ENCODE data around the gene LLGL2. TPM values are rescaled to one million over a fixed set of nuclear protein-coding genes. Genes with fewer than 3 reads are reported as not detected.

LLGL2 gene
- total and polyA plus RNA-seq, 5 experiments from 2014 or later: 13.4 to 30.6 (median 21.8) TPM

GRCh38 chr17:75531721-75532072, 6.2 kb downstream of the LLGL2 start:
- H3K27me3 Mint-ChIP-seq: no peaks in the 10 kb centered on the region
- no peak for DNase-seq
- peaks cover 0 to 13% (median 2%) of the 10 kb centered on the region in 3 donors for H3K36me3 Mint-ChIP-seq
- H3K4me1 Mint-ChIP-seq: peaks cover 7 to 36% (median 21%) of the 10 kb centered on the region in 4 donors
- H3K4me3 Mint-ChIP-seq: no peak overlapping the region
- H3K27ac Mint-ChIP-seq: no peak overlapping the region
- no peaks in the 10 kb centered on the region for H3K9me3 Mint-ChIP-seq
- POLR2A ChIA-PET: no interaction called here
- ATAC-seq: no peak

GRCh38 chr17:75535119-75535537, 9.6 kb downstream of the LLGL2 start:
- Mint-ChIP-seq H3K4me1 (peaks cover 7 to 28% (median 18%) of the 10 kb centered on the region in 4 donors), H3K27ac (peak overlapping the region; percentile 49 to 95 (median 91)), H3K4me3 (peak overlapping the region; percentile 34 to 81 (median 75)), H3K27me3 (no peaks in the 10 kb centered on the region), H3K36me3 (peaks cover 0 to 12% (median 2%) of the 10 kb centered on the region in 3 donors), H3K9me3 (no peaks in the 10 kb centered on the region)
- DNase-seq (peak in 8 of 10 donors; percentile 15 to 70 (median 48)), ATAC-seq (peak; percentile 94 to 95)
- POLR2A ChIA-PET: interaction anchor here (1.2 to 2.4 kb wide), 4 partner anchors 10 to 53 kb away, joined by 4 to 18 read pairs (median 6); partner anchors contain the start of genes LLGL2 and TSEN54

DNA sequence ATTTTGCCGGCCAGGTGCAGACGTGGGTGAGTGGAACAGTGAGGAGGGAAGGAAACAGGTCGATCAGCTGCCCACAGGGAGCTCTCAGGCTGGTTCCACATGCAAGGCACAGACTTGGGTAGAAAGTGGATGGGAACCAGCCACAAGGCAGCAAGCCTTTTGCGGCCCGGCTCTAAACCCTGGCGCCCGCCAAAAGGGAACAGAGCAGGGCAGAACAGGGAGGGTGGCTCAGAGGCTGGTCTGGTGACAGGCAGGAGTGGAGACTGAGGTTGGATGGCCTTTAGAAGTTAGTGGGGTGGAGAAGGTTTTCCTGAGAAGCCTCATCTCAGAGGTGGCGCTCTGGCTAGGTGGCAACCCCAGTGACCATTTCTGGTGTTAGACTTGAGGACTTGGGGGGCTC, 10.4 kb downstream of the LLGL2 start:
- no peaks in the 10 kb centered on the region for H3K27me3 Mint-ChIP-seq
- peak overlapping the region in 4 of 10 donors; percentile 45 to 66 (median 48) for H3K4me3 Mint-ChIP-seq
- H3K4me1 Mint-ChIP-seq: peaks cover 9 to 30% (median 18%) of the 10 kb centered on the region in 4 donors
- DNase-seq (no peak), ATAC-seq (no peak)
- no peaks in the 10 kb centered on the region for H3K9me3 Mint-ChIP-seq
- H3K36me3 Mint-ChIP-seq: peaks cover 0 to 12% (median 2%) of the 10 kb centered on the region in 3 donors
- POLR2A ChIA-PET: interaction anchor here (0.7 to 2.4 kb wide), 4 partner anchors 19 to 53 kb away, joined by 3 to 18 read pairs (median 6); partner anchors contain the start of gene TSEN54
- peak overlapping the region in 8 of 10 donors; percentile 29 to 95 (median 86) for H3K27ac Mint-ChIP-seq

- Mint-ChIP-seq H3K9me3 (no peaks in the 10 kb centered on the region), H3K4me3 (peak overlapping the region in 2 of 10 donors; percentile 14 to 39), H3K27ac (peak overlapping the region in 4 of 10 donors; percentile 3 to 85 (median 24)), H3K36me3 (peaks cover 0 to 12% (median 2%) of the 10 kb centered on the region in 3 donors), H3K4me1 (peaks cover 9 to 30% (median 18%) of the 10 kb centered on the region in 4 donors), H3K27me3 (no peaks in the 10 kb centered on the region)
- POLR2A ChIA-PET: no interaction called here
- ATAC-seq (no peak), DNase-seq (no peak)
Measured at GRCh38 chr17:75536366-75536765, 10.9 kb downstream of the LLGL2 start.

- no peak for DNase-seq
- H3K4me1 Mint-ChIP-seq: peaks cover 9 to 12% (median 9%) of the 10 kb centered on the region in 4 donors
- H3K4me3 Mint-ChIP-seq: no peak overlapping the region
- peak overlapping the region in 2 of 10 donors; percentile 71 to 75 for H3K27ac Mint-ChIP-seq
- POLR2A ChIA-PET: interaction anchor here (0.7 kb wide), 1 partner anchor 173 kb away, joined by 5 read pairs; no protein-coding TSS in a partner anchor
- H3K27me3 Mint-ChIP-seq: no peaks in the 10 kb centered on the region
- no peaks in the 10 kb centered on the region for H3K9me3 Mint-ChIP-seq
- peaks cover 0 to under 1% (median 0%) of the 10 kb centered on the region in 3 donors for H3K36me3 Mint-ChIP-seq
- no peak for ATAC-seq
Measured at GRCh38 chr17:75539967-75540729, 14.7 kb downstream of the LLGL2 start.

GRCh38 chr17:75540923-75541503, 15.5 kb downstream of the LLGL2 start:
- H3K27ac Mint-ChIP-seq: peak overlapping the region in 2 of 10 donors; percentile 71 to 75
- POLR2A ChIA-PET: no interaction called here
- no peak for ATAC-seq
- H3K36me3 Mint-ChIP-seq: peaks cover 0 to 2% (median 0%) of the 10 kb centered on the region in 3 donors
- DNase-seq: no peak
- no peak overlapping the region for H3K4me3 Mint-ChIP-seq
- no peaks in the 10 kb centered on the region for H3K9me3 Mint-ChIP-seq
- H3K27me3 Mint-ChIP-seq: no peaks in the 10 kb centered on the region
- H3K4me1 Mint-ChIP-seq: peaks cover under 1 to 6% (median 2%) of the 10 kb centered on the region in 4 donors

DNA sequence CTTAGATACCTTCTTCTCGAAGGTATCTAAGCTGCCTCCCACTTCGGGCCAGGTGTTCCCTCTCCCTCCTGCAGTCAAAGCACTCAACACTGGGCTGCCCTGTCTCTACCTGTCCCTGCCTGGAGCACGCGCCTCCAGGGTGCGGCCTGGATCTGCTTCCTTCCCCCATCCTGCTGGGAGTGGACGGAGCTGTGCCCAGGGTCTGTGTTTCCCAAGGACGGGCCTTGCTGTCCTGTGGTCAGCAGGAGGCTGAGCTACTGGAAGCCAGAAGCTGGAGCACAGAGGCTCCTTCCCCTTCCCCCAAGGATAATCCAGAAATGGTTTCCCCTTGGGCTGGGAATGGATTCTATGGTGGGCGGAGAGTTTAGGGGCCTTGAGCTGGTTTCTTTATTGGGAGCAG, 16.7 kb downstream of the LLGL2 start:
- H3K4me1 Mint-ChIP-seq: peaks cover 0 to 6% (median 1%) of the 10 kb centered on the region in 4 donors
- DNase-seq (no peak), ATAC-seq (no peak)
- H3K36me3 Mint-ChIP-seq: peaks cover 0 to 2% (median 0%) of the 10 kb centered on the region in 3 donors
- H3K4me3 Mint-ChIP-seq: no peak overlapping the region
- POLR2A ChIA-PET: interaction anchor here (0.9 kb wide), 1 partner anchor 46 kb away, joined by 3 read pairs; no protein-coding TSS in a partner anchor
- H3K27ac Mint-ChIP-seq: no peak overlapping the region
- H3K27me3 Mint-ChIP-seq: no peaks in the 10 kb centered on the region
- H3K9me3 Mint-ChIP-seq: no peaks in the 10 kb centered on the region

DNA sequence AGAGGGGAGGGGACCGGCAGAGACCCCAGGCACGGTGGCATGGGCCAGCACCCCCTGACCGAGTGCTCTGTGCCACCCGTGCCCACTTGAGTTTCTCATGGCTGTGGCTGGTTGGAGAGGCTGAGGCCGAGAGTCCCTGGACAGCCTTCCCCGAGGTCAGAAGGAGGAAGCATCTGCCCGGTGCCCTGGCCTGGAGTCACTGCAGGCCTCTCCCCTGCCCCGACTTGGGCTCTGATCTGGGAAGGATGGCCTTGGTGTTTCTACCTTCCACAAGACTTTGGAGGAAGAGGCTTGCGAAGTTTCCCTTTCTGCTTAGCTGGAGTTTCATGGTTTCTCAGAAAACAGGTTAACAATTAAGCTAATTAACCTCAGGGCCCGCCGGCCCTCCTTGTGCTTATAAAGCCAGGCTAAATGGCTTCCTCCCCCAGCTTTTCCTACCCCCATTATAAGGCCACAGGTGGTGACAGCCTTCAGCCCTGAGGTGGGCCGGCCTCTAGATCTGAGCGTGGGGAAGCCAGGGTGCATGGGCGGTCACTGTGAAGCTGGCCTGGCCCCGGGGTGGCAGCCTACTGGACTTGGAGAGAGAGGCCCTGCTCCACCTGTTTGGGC, 17.3 kb downstream of the LLGL2 start:
- peaks cover 0 to 5% (median 0%) of the 10 kb centered on the region in 3 donors for H3K36me3 Mint-ChIP-seq

GRCh38 chr17:75544250-75544649, 18.8 kb downstream of the LLGL2 start:
- H3K27ac Mint-ChIP-seq: peak overlapping the region in 1 of 10 donors; percentile 46
- H3K36me3 Mint-ChIP-seq: peaks cover 0 to 5% (median 0%) of the 10 kb centered on the region in 3 donors
- DNase-seq: no peak
- POLR2A ChIA-PET: no interaction called here
- peaks cover 0 to 6% (median 3%) of the 10 kb centered on the region in 4 donors for H3K4me1 Mint-ChIP-seq
- no peaks in the 10 kb centered on the region for H3K9me3 Mint-ChIP-seq
- no peak for ATAC-seq
- no peak overlapping the region for H3K4me3 Mint-ChIP-seq
- H3K27me3 Mint-ChIP-seq: no peaks in the 10 kb centered on the region

More for the DNA sequence above, 17.3 kb downstream of the LLGL2 start:
- Mint-ChIP-seq H3K27ac (no peak overlapping the region), H3K9me3 (no peaks in the 10 kb centered on the region), H3K4me1 (peaks cover 0 to 6% (median 1%) of the 10 kb centered on the region in 4 donors), H3K27me3 (no peaks in the 10 kb centered on the region), H3K4me3 (no peak overlapping the region)
- POLR2A ChIA-PET: interaction anchor here (0.9 kb wide), 1 partner anchor 45 kb away, joined by 3 read pairs; no protein-coding TSS in a partner anchor
- DNase-seq: no peak
- no peak for ATAC-seq

GRCh38 chr17:75546181-75546580, 20.7 kb downstream of the LLGL2 start:
- peaks cover 0 to 5% (median 0%) of the 10 kb centered on the region in 3 donors for H3K36me3 Mint-ChIP-seq
- peaks cover 0 to 7% (median 1%) of the 10 kb centered on the region in 4 donors for H3K4me1 Mint-ChIP-seq
- POLR2A ChIA-PET: interaction anchor here (0.6 kb wide), 1 partner anchor 395 kb away, joined by 4 read pairs; no protein-coding TSS in a partner anchor
- no peak overlapping the region for H3K27ac Mint-ChIP-seq
- no peaks in the 10 kb centered on the region for H3K9me3 Mint-ChIP-seq
- no peak for DNase-seq
- H3K27me3 Mint-ChIP-seq: no peaks in the 10 kb centered on the region
- no peak overlapping the region for H3K4me3 Mint-ChIP-seq
- ATAC-seq: no peak

GRCh38 chr17:75547091-75547490, 21.6 kb downstream of the LLGL2 start:
- POLR2A ChIA-PET: no interaction called here
- Mint-ChIP-seq H3K4me1 (peaks cover 0 to 5% (median 1%) of the 10 kb centered on the region in 4 donors), H3K9me3 (no peaks in the 10 kb centered on the region), H3K36me3 (peaks cover 0 to 5% (median 0%) of the 10 kb centered on the region in 3 donors), H3K27ac (peak overlapping the region in 1 of 10 donors; percentile 68), H3K4me3 (no peak overlapping the region), H3K27me3 (no peaks in the 10 kb centered on the region)
- ATAC-seq: no peak
- DNase-seq: no peak

GRCh38 chr17:75548813-75549212, 23.3 kb downstream of the LLGL2 start:
- Mint-ChIP-seq H3K36me3 (peaks cover 0 to 5% (median 0%) of the 10 kb centered on the region in 3 donors), H3K4me3 (no peak overlapping the region), H3K4me1 (peaks cover 0 to 5% (median 2%) of the 10 kb centered on the region in 4 donors), H3K9me3 (no peaks in the 10 kb centered on the region), H3K27ac (peak overlapping the region in 1 of 10 donors; percentile 27), H3K27me3 (no peaks in the 10 kb centered on the region)
- ATAC-seq: no peak
- no peak for DNase-seq
- POLR2A ChIA-PET: no interaction called here

Measured in naive thymus-derived CD8-positive, alpha-beta T cell (primary cell).